HFF-Myc (cell line): ENCODE data around the gene COMMD10.

Source experiments
- DNase-seq: peaks from one replicate; pipeline ENCODE4 v3.0.0-alpha.2; 2011; ENCODE audit warnings: low read depth; ENCODE audit errors: extremely low read depth
- H3K4me3 ChIP-seq: replicated peaks from 2 replicates; pipeline ENCODE4 v1.5.1; 2011; ENCODE audit warnings: low read depth, mild to moderate bottlenecking, control low read depth, low read length
- TF ChIP-seq, protein P1 (sequence below): IDR thresholded peaks from 2 replicates; pipeline ENCODE4 v1.5.1; 2012; ENCODE audit warnings: mild to moderate bottlenecking, low read depth, low read length, control low read depth; ENCODE audit errors: missing control alignments

Gene COMMD10

DNA sequence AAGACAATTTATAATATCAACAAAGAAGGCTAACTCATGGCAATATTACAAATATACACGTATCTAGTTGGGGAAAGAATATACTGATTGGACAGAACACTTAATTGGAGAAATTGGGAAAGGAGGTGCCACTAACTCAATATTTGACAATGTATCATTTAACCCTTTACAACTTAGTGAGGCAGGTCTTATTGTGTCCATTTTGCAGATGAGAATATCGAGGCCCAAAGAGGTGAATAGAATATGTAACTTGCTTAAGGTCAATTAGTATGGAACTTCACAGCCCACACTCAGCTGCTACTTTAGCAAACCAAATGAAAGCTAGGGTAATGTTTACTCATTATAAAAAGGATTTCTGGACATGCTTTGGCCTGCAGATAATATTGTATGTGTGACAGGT lies 46.2 kb downstream of the COMMD10 start:
- no peak for DNase-seq
- TF ChIP-seq, protein P1, sequence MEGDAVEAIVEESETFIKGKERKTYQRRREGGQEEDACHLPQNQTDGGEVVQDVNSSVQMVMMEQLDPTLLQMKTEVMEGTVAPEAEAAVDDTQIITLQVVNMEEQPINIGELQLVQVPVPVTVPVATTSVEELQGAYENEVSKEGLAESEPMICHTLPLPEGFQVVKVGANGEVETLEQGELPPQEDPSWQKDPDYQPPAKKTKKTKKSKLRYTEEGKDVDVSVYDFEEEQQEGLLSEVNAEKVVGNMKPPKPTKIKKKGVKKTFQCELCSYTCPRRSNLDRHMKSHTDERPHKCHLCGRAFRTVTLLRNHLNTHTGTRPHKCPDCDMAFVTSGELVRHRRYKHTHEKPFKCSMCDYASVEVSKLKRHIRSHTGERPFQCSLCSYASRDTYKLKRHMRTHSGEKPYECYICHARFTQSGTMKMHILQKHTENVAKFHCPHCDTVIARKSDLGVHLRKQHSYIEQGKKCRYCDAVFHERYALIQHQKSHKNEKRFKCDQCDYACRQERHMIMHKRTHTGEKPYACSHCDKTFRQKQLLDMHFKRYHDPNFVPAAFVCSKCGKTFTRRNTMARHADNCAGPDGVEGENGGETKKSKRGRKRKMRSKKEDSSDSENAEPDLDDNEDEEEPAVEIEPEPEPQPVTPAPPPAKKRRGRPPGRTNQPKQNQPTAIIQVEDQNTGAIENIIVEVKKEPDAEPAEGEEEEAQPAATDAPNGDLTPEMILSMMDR, result no peak
- H3K4me3 ChIP-seq, result no peak overlapping the region

DNA sequence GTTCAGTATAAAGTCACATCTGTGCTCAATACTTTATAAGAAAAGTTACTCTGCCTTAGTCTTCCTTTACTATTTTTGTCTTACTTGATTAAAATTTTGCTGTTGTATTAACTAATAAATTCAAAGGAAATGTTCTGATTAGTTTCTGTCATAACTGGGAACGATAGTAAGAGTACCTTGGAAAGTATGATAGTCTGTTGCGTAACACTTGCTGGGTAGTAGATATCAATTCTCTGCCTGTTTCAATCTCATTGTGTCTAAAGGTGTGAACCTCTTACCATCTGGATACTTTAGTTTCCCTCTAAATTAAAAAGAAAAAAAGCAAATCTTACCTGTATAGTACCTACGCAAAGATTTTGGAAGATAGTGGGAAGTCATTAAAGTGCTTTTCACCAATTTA lies 48.5 kb downstream of the COMMD10 start:
- H3K4me3 ChIP-seq, result no peak overlapping the region
- no peak for DNase-seq
- TF ChIP-seq, protein P1, result no peak

DNA sequence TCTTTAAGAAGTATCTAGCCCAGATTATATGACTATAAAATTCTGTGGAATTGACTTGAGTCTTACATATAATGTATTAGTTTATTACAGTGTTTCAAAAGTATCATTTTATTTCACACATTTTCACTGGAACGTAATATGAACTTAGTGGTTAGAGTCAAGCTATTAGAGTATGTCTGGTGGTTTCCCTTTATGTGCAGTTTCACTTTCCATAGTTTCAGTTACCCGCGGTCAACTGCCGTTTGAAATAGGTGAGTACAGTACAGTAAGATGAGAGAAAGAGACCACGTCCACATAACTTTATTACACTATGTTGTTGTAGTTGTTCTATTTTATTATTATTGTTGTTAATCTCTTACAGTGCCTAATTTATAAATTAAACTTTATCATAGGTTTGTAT lies 50.5 kb downstream of the COMMD10 start:
- TF ChIP-seq, protein P1, result no peak
- DNase-seq, result no peak
- H3K4me3 ChIP-seq, result no peak overlapping the region

DNA sequence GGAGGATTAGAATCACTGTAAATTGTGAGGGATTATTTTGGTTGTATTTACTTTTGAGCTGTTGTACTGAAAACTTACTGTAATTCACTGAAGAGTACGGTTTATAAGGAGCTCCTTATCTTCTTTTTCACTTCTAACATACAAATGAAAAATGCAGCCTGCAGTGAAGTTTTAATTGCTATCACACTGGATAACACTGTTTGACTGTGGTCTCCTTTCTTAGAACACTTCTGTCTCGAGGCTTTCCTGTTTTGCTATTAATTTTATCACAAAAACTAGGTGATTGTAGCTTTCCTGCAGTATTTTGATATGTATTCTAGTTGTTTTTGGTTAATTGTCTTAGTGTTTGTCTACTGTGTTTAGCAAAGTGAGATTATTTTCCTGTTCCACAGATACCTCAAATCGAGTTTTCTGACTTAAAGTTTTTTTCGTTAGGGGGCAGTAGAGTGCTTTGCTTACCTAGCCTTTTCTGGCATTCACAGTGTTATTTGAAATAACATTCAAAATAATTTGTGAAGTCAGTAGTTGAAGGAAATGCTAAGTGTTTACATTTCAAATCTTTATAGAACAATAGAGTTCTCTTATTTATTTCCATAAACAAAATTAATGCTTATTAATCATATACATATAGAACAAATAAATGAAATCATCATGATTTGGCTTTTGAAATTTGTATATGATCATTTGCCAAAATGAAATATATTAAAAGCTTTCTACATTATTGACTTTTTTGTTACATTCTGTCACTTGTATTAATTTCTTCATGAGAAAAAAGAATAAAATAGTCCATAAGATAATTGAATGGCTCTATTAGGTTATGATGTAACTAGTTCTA lies 52.9 kb downstream of the COMMD10 start:
- peak; percentile 16 for DNase-seq
- TF ChIP-seq, protein P1, result peak; percentile 58
- no peak overlapping the region for H3K4me3 ChIP-seq

DNA sequence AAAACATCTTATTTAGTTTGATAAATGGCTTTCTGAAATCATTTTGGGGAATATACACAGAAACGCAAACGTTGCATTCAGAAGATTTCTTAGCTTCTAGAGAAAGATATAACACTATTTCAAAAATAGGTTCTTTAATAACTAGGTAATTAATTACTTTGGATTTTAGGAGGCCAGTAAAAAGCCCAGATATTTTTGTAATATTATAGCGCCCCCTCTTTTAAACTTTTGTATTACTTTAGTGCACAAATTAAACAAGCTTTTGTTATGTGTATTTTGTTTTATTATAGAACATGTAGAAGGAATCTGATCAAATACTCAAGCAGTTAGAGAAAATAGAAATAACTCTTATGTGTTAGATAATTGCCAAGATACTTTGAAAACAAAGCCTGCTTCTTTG lies 57.7 kb downstream of the COMMD10 start:
- no peak for DNase-seq
- TF ChIP-seq, protein P1, result no peak
- H3K4me3 ChIP-seq, result no peak overlapping the region

DNA sequence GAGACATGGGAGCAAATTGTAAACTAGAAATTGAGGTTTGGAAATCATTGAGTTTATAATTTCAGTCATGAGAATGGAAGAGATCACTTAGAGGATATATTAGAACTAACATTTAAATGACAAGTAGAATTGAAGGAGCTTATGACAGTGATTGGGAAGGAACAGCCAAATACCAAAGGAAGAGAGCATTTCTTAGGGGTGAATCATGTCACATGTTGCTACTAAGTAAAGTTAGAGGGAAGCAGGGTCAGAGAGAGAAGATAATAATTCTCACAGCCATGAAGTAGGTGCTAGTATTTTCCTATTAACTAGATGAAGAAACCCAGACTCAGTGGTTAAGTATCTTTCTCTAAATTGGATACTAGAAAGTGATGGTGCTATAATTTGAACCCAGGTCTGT lies 59.3 kb downstream of the COMMD10 start:
- TF ChIP-seq, protein P1, result no peak

More for the DNA sequence above, 59.3 kb downstream of the COMMD10 start:
- no peak overlapping the region for H3K4me3 ChIP-seq
- DNase-seq, result no peak
